SIG-M5 treated with dmso at 0.1 percent for 504 hours (cell line): ENCODE results near the gene TBC1D3B.
"Not testable (repeated sequence)": the region's sequence is repeated elsewhere in the genome, so short reads cannot be mapped to it uniquely, and the experiment has no call there.

Experiments
- DNase-seq: peaks from one replicate; lab custom pipeline; 2025; ENCODE audit not compliant: unreplicated experiment; lab: John Stamatoyannopoulos, UW

TBC1D3B gene

GRCh38 chr17:36131421-36131820, 45.0 kb downstream of the TBC1D3B start:
- peak; percentile 70 for DNase-seq

DNA sequence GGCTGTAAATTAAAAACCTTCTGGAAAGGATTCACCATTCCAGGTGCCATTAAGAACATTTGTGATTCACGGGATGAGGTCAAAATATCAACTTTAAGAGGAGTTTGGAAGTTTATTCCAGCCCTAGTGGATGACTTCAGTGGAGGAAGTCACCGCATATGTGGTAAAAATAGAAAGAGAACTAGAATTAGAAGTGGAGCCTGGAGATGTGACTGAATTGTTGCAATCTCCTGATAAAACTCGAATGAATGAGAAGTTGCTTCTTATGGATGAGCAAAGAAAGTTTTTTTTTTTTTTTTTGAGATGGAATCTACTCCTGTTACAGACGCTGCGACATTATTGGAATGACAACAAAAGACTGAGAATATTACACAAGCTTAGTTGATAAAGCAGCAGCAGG, 46.1 kb downstream of the TBC1D3B start:
- DNase-seq, result no peak

GRCh38 chr17:36129616-36130015, 46.8 kb downstream of the TBC1D3B start:
- no peak for DNase-seq

DNA sequence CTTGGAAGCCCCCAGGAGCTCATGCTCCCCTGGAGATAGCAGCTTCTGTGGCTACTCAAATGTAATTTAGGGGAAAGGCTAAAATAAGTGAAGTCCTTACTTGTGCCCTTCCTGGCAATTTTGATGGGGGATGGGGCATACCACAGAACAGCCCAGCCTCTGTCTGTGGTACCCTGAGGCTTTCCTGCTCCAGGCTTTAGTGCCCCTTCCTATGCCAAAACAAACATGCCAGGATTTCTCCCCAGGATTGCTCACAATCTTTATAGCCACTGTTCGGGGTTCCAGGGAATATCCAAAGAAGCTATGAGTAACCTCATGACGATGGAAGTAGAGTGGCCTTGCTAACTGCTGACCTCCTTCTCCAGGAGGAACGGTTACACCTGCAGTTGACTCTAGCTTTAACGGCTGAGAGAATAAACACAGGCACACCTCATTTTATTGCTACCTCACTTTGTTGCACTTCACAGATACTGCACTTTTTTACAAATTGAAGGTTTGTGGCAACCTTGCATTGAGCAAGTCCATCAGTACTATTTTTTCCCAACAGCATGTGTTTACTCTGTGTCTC, 47.9 kb downstream of the TBC1D3B start:
- DNase-seq, result no peak

DNA sequence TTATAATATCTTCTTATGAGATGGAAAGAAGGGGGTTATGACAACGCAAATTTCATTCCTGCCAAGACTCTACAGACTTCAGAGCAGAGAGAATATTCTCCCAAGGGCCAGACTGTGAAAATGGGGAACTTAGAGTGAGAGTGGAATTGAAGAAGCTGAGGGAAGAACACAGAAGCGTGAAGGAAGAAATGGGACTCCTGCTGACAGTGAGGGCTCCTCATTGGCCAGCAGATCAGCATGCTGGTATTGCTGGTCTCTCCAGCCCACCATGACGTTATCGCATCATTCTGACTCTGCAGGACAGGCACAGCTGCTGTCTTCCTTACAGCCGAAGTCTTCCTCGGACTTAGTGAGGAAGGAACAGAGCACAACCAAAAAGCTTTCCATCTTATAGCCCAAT, 48.5 kb downstream of the TBC1D3B start:
- peak; percentile 18 for DNase-seq

- DNase-seq, result no peak
Measured at GRCh38 chr17:36127199-36127893, 49.1 kb downstream of the TBC1D3B start.

GRCh38 chr17:36124879-36125824, 51.3 kb downstream of the TBC1D3B start:
- no peak for DNase-seq

DNA sequence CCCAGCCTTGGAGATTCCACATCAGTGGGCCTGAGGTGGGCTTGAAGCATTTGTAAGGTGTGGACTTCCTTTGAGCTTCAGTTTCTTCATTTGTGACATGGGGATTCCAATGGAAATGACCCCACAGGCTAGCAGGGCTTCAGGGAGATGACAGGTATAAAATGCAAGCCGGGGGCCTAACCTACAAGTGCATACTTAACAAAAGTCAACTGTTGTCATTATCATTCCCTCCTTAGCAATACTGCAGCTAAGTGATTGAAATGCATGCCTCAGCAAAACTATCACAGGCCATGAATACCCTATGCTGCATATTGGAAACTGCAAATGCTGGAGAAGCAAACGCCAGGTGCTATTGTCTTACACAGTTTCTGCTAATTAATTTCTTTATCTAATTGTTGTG, 53.0 kb downstream of the TBC1D3B start:
- no peak for DNase-seq

GRCh38 chr17:36121099-36121498, 55.3 kb downstream of the TBC1D3B start:
- DNase-seq, result not testable (repeated sequence)

GRCh38 chr17:36120221-36120620, 56.2 kb downstream of the TBC1D3B start:
- DNase-seq, result no peak

DNA sequence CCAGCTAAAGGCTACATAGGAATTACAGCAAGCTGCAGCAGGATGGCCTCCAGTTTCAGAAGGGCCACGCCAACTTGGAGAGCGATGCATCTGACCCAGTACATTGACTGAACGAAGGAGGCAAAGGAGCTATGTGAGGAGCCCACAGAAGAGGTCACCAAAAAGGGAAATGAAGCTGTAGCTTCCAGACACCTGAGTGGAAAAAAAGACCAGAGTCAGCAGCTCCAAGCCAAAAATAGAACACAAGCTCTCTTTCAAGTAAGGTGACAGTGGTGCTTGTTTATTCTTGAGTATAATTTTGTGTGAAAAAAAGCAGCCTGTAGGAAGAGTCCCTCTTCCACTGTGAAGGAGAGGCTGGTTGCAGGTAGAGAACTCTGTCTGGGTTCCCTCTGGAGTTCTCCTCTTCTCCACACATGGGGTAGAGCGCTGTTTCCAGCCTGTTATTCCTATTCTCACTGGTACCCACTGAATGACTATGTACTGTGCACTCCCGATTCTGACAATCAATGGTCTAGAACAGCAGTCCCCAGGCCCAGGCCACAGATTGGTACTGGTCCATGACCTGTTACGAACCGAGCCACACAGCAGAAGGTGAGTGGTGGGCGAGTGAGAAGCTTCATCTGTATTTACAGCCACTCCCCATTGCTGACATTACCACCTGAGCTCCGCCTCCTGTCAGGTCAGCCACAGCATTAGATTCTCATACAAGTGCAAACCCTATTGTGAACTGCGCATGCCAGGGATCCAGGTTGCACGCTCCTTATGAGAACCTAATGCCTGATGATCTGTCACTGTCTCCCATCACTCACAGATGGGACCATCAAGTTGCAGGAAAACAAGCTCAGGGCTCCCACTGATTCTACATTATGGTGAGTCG, 57.7 kb downstream of the TBC1D3B start:
- no peak for DNase-seq

- no peak for DNase-seq
Measured at GRCh38 chr17:36117505-36118382, 58.7 kb downstream of the TBC1D3B start.
